ENCODE measurements around the gene MTCP1. TPM values are rescaled to one million over a fixed set of nuclear protein-coding genes. Genes with fewer than 3 reads are reported as not detected.

Gene MTCP1
- total RNA-seq, 4 donors from 2014 or later: 1.6 to 2.3 (median 1.9) TPM

DNA sequence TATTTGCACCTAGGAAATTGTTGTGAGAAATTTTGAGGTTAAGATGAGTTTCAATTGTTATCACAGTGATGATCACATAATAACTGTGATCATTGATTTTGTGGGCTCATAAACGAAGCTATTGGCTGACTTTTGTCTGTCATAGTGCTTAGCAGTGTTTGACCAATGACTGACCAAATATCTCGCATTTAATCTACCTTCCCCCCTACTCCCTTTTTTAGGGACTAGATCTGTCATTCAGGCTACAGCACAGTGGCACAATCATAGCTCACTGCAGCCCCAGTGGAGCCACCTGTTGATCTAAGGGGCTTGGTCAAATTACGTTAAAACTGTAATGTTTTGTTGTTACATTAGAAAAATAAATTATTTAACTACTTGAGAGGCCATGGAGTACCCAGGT, 42.8 kb downstream of the MTCP1 start:
- Histone ChIP-seq H3K4me1 (peaks cover 12% of the 10 kb centered on the region), H3K36me3 (no peaks in the 10 kb centered on the region), H3K27me3 (no peaks in the 10 kb centered on the region), H3K27ac (peak overlapping the region; percentile 97), H3K9me3 (no peaks in the 10 kb centered on the region), H3K4me3 (peak overlapping the region; percentile 63)
- TF ChIP-seq POLR2A (IDR thresholded peaks at IDR 0.05) (no peak), POLR2AphosphoS5 (IDR thresholded peaks at IDR 0.05) (no peak), EP300 (IDR thresholded peaks at IDR 0.05) (no peak), CTCF (IDR thresholded peaks at IDR 0.05) (no peak)
- DNase-seq (ENCODE audit: low spot score in 2 of 2): no peak
- 44% methylated on average over 3 of the region's 3 CpGs for WGBS

DNA sequence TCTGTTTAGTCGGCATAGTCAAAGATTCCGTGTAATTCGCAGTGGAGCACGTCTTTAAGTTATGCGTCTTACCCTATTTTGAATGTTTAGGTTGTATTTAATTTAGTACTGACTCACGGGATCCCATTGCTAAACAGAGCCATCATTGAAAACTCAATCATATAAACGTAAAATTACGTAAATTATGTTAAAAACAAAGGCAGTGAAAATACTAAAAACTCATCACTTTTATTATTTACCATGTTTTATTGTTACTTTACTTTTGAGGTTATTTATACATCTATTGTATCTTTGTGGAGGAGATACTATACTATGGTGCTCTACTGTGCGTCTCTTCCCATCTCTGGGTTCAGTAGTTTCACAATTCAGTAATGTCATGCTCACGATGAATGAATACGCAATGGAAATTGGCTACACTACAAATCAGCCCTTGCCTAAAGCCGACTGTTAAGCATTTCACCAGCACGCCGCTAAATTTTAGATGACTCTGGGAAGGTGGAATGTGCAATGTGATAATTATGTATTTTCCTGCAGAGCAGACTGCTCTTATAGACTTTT, 43.3 kb downstream of the MTCP1 start:
- H3K4me1 ChIP-seq: peaks cover 12% of the 10 kb centered on the region
- 44% methylated on average over 14 of the region's 14 CpGs for WGBS
- no peaks in the 10 kb centered on the region for H3K9me3 ChIP-seq
- H3K27me3 ChIP-seq: no peaks in the 10 kb centered on the region
- no peak for DNase-seq (ENCODE audit: low spot score in 2 of 2)
- peak overlapping the region; percentile 63 for H3K4me3 ChIP-seq
- TF ChIP-seq EP300 (IDR thresholded peaks at IDR 0.05) (no peak), POLR2AphosphoS5 (IDR thresholded peaks at IDR 0.05) (peak in 2 of 3 donors; percentile 34 to 61), POLR2A (IDR thresholded peaks at IDR 0.05) (peak in 1 of 2 donors; percentile 67), CTCF (IDR thresholded peaks at IDR 0.05) (no peak)
- H3K27ac ChIP-seq: peak overlapping the region; percentile 97
- H3K36me3 ChIP-seq: no peaks in the 10 kb centered on the region

DNA sequence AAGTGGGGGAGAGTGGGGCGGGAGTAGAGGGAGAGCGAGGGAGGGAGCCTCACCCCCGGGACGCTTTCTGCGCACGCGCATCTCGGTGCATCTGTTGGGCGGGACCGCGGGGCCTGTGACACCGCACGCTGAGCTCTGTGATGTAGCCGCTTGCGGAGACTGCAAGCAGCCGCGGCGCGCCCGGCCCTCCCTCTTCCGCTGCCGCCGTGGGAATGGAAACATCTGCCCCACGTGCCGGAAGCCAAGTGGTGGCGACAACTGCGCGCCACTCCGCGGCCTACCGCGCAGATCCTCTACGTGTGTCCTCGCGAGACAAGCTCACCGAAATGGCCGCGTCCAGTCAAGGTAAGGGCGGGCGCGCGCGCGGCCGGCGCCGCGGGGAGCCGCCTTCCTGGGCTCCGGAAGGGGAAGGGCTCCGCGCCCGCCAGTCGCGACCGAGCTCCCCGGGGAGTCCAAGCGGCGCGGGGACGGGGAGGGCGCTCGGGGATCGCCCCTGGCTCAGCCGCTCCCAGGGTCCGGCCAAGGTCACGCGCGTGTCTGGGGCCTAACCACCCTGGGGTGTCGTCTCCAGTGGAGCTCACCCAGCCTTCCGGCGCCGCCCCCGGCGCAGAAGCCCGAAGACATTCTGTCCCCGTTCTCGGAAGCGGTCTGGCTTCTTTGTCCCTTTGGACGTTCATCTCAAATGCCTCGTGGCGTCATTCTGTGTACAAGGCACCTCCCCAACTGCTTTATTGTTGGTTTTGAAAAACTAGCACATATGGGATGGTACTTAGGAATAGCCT, 44.0 kb downstream of the MTCP1 start, which contains the start of gene FUNDC2:
TSS of gene FUNDC2 (plus strand) at position 118 of the 782 bp plus-strand sequence. CDS start at position 213, 95 bp downstream.
- H3K9me3 ChIP-seq: no peaks in the 10 kb centered on the region
- H3K27ac ChIP-seq: peak within 1 kb of the TSS; percentile 97
- H3K27me3 ChIP-seq: no peaks in the 10 kb centered on the region
- peak within 1 kb of the TSS; percentile 63 for H3K4me3 ChIP-seq
- 41% methylated on average over 55 of the region's 82 CpGs for WGBS
- TF ChIP-seq POLR2AphosphoS5 (IDR thresholded peaks at IDR 0.05) (peak; percentile 48 to 65 (median 64)), POLR2A (IDR thresholded peaks at IDR 0.05) (peak in 1 of 2 donors; percentile 76), EP300 (IDR thresholded peaks at IDR 0.05) (no peak)
- H3K4me1 ChIP-seq: peaks cover 12% of the 10 kb centered on the region
- H3K36me3 ChIP-seq: no peaks in the 10 kb centered on the region
- DNase-seq (ENCODE audit: low spot score in 2 of 2): peak; percentile 93 to 96

DNA sequence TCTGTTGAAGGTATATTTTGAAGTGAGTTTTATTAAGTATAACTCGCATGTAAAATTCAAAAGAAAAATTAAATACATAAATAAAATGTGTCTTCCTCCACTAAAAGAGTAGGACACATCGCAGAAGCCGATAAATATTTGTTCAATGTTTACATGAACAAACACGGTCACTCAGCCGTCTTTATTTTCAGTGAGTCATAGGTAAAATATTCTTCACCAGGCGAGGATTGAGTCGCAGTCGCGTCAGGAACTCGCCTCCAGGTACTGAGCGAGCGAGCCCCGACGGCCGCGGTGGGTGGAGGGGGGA, 44.6 kb downstream of the MTCP1 start:
- Histone ChIP-seq H3K9me3 (no peaks in the 10 kb centered on the region), H3K27me3 (no peaks in the 10 kb centered on the region), H3K27ac (peak overlapping the region; percentile 97), H3K4me3 (peak overlapping the region; percentile 63), H3K4me1 (peaks cover 12% of the 10 kb centered on the region), H3K36me3 (no peaks in the 10 kb centered on the region)
- WGBS: 44% methylated on average over 16 of the region's 16 CpGs
- no peak for DNase-seq (ENCODE audit: low spot score in 2 of 2)
- no peak for TF ChIP-seq EP300 (IDR thresholded peaks at IDR 0.05)
- no peak for TF ChIP-seq CTCF (IDR thresholded peaks at IDR 0.05)
- no peak for TF ChIP-seq POLR2A (IDR thresholded peaks at IDR 0.05)
- no peak for TF ChIP-seq POLR2AphosphoS5 (IDR thresholded peaks at IDR 0.05)

DNA sequence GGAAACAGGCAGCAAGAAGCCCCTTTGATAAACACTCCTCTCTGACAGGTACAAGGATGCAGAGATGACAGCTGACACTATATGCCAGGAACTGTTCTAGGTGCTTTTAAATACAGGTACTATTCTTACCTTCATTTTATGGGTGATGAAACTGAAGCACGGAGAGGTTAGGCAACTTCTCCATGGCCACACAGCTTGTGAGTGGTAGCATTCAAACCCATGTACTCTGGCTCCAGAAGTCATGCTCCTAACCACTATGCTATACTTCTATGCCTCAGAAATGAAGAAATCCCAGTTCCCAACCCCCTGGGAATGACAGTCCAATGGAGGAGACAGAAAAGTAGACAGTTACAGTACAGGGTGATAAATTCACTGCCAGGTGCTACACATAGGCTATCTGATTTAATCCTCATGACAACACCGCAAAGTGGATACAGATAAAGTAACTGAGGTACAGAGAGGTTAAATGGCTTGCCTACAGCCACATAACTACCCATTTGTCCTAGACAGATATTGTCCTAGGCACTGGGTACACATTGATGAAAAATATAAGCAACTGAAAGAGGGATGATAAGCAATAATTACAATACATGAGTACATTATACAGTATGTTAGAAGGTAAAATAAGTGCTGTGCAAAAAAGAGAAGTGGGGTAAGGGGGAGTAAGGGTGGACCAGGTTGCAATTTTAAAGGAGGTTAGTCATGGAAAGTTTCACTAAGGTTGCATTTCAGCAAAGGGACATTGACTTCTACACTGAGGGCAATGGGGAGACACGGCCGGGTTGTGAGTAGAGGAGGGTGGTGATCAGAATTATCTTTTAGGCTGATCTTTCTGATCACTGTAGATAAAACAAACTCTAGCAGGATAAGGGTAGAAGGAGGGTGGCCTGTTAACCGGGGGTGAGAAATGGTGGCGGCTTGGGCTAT, 46.8 kb downstream of the MTCP1 start:
- Histone ChIP-seq H3K27ac (no peak overlapping the region), H3K27me3 (no peaks in the 10 kb centered on the region), H3K9me3 (no peaks in the 10 kb centered on the region), H3K36me3 (no peaks in the 10 kb centered on the region), H3K4me1 (peaks cover 12% of the 10 kb centered on the region), H3K4me3 (no peak overlapping the region)
- no peak for TF ChIP-seq POLR2AphosphoS5 (IDR thresholded peaks at IDR 0.05)
- no peak for TF ChIP-seq EP300 (IDR thresholded peaks at IDR 0.05)
- TF ChIP-seq POLR2A (IDR thresholded peaks at IDR 0.05): no peak
- TF ChIP-seq CTCF (IDR thresholded peaks at IDR 0.05): no peak
- no peak for DNase-seq (ENCODE audit: low spot score in 2 of 2)
- WGBS: 80% methylated on average over 6 of the region's 6 CpGs
